ENCODE data around the gene BACH1. TPM values are rescaled to one million over a fixed set of nuclear protein-coding genes. Genes with fewer than 3 reads are reported as not detected.

BACH1 gene
- polyA plus RNA-seq, 1 of the 3 experiments (the other 2 are of a cell fraction): 18.1 TPM

DNA sequence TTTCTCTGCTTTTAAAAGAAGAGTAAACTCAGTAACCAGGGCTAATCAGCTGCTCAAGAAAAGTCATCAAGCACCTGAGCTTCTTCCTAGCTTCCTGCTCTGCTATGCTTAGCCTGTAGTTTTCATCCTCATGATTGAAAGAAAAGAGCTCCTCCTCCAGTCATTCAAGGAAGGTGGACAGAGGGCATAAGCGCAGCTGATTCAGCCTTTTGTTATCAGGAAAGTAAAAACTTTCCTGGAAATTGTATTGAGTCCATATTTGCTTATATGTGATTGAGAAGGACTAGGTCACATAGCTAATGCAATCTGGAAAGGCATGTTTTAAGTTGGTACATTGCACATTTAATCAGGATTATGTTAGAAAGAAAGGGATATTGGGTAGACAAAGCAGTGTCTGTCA is 8.5 kb upstream of the BACH1 start:
- H3K36me3 ChIP-seq (replicated peaks in 1 of 2; ENCODE audit: control insufficient read depth in 1 of 2, insufficient read depth in 2 of 2, low read length in 1 of 2): no peaks in the 10 kb centered on the region
- H3K4me1 ChIP-seq (ENCODE audit: control insufficient read depth in 1 of 2, insufficient read depth in 2 of 2, low read depth in 1 of 2, low read length in 1 of 2): peaks cover 0 to 15% of the 10 kb centered on the region in 2 experiments; a peak in 3 of 4 replicates
- no peak overlapping the region for H2AFZ ChIP-seq (ENCODE audit: low read depth)
- 100% methylated on average over 1 of the region's 1 CpG for WGBS (ENCODE audit: low lambda C conversion rate)
- no peak for DNase-seq
- no peak overlapping the region for H3K27ac ChIP-seq (ENCODE audit: low read depth in 2 of 2, low read length in 1 of 2)
- no peak for TF ChIP-seq RFX5 (IDR thresholded peaks at IDR 0.05; ENCODE audit: low read length)
- no peaks in the 10 kb centered on the region for H3K79me2 ChIP-seq (ENCODE audit: insufficient read depth)
- H3K27me3 ChIP-seq (ENCODE audit: insufficient read depth): no peaks in the 10 kb centered on the region
- no peak overlapping the region for H3K4me2 ChIP-seq
- ChIA-PET CTCF (interaction anchor here (1.0 to 2.1 kb wide), 4 partner anchors 9 to 58 kb away, joined by 3 to 6 read pairs (median 4); partner anchors contain the start of gene BACH1), POLR2A (no interaction called here)
- no peaks in the 10 kb centered on the region for H4K20me1 ChIP-seq (ENCODE audit: insufficient read depth)
- no peak overlapping the region for H3K9ac ChIP-seq
- H3F3A ChIP-seq (replicated peaks; ENCODE audit: insufficient read depth): peaks cover 4% of the 10 kb centered on the region
- no peaks in the 10 kb centered on the region for H3K9me2 ChIP-seq
- no peaks in the 10 kb centered on the region for H3K9me3 ChIP-seq
- no peak overlapping the region for H3K4me3 ChIP-seq (ENCODE audit: low read depth in 2 of 2, low read length in 1 of 2)

GRCh38 chr21:29293495-29293894 is 5.2 kb upstream of the BACH1 start:
- DNase-seq: no peak
- no peaks in the 10 kb centered on the region; the same call in 1 of the 2 replicates for H3K79me2 ChIP-seq (ENCODE audit: insufficient read depth)
- no peak overlapping the region for H2AFZ ChIP-seq (ENCODE audit: low read depth)
- H3K9ac ChIP-seq: no peak overlapping the region
- H3K4me3 ChIP-seq (ENCODE audit: low read depth in 2 of 2, low read length in 1 of 2): no peak overlapping the region
- H3K27me3 ChIP-seq (ENCODE audit: insufficient read depth): no peaks in the 10 kb centered on the region
- peaks cover 7% of the 10 kb centered on the region for H3F3A ChIP-seq (replicated peaks; ENCODE audit: insufficient read depth)
- H3K36me3 ChIP-seq (replicated peaks in 1 of 2; ENCODE audit: control insufficient read depth in 1 of 2, insufficient read depth in 2 of 2, low read length in 1 of 2): no peaks in the 10 kb centered on the region
- H4K20me1 ChIP-seq (ENCODE audit: insufficient read depth): no peaks in the 10 kb centered on the region
- no peak overlapping the region for H3K4me2 ChIP-seq
- no peaks in the 10 kb centered on the region for H3K9me3 ChIP-seq
- ChIA-PET CTCF (no interaction called here), POLR2A (no interaction called here)
- H3K4me1 ChIP-seq (ENCODE audit: control insufficient read depth in 1 of 2, insufficient read depth in 2 of 2, low read depth in 1 of 2, low read length in 1 of 2): peaks cover 6 to 7% of the 10 kb centered on the region in 2 experiments; a peak in 3 of 4 replicates
- 96% methylated on average over 2 of the region's 2 CpGs for WGBS (ENCODE audit: low lambda C conversion rate)
- H3K9me2 ChIP-seq: no peaks in the 10 kb centered on the region
- TF ChIP-seq TCF12 (IDR thresholded peaks at IDR 0.05) (no peak), RAD21 (IDR thresholded peaks at IDR 0.05; ENCODE audit: low read length) (no peak), NRF1 (IDR thresholded peaks at IDR 0.05; ENCODE audit: low read depth, low read length) (no peak), YY1 (IDR thresholded peaks at IDR 0.05; ENCODE audit: low read depth) (no peak), EZH2phosphoT487 (IDR thresholded peaks at IDR 0.05; ENCODE audit: borderline replicate concordance, low read depth) (no peak), SMC3 (IDR thresholded peaks at IDR 0.05; ENCODE audit: low read depth, low read length) (no peak), TEAD4 (IDR thresholded peaks at IDR 0.05; ENCODE audit: borderline replicate concordance, insufficient read depth) (no peak), ZBTB33 (IDR thresholded peaks at IDR 0.05; ENCODE audit: borderline replicate concordance, low read depth) (no peak), MAX (IDR thresholded peaks at IDR 0.05; ENCODE audit: low read depth) (no peak)
- no peak overlapping the region for H3K27ac ChIP-seq (ENCODE audit: low read depth in 2 of 2, low read length in 1 of 2)
